Activated T-cell treated with anti-CD3 and anti-CD28 coated beads for 48 hours (primary cell): ENCODE data around the gene CHN2.

Experiments used
- DNase-seq: peaks from one replicate; pipeline ENCODE4 v3.0.0-alpha.2; 2020; ENCODE audit warnings: low read depth

The CHN2 gene

GRCh38 chr7:29471444-29472138 is 277.0 kb downstream of the CHN2 start:
- no peak for DNase-seq

GRCh38 chr7:29476916-29477315 is 282.3 kb downstream of the CHN2 start:
- DNase-seq: no peak

GRCh38 chr7:29478226-29478625 is 283.7 kb downstream of the CHN2 start:
- no peak for DNase-seq

- no peak for DNase-seq
Observed at GRCh38 chr7:29478687-29479240, 284.2 kb downstream of the CHN2 start.

GRCh38 chr7:29479301-29480200 is 285.0 kb downstream of the CHN2 start:
- DNase-seq: no peak

- no peak for DNase-seq
Observed at GRCh38 chr7:29480451-29480850, 285.9 kb downstream of the CHN2 start.

GRCh38 chr7:29480934-29481651 is 286.5 kb downstream of the CHN2 start:
- no peak for DNase-seq

- DNase-seq: no peak
Observed at GRCh38 chr7:29482056-29482455, 287.5 kb downstream of the CHN2 start.

- no peak for DNase-seq
Observed at GRCh38 chr7:29483219-29484104, 288.9 kb downstream of the CHN2 start.

GRCh38 chr7:29484280-29484679 is 289.7 kb downstream of the CHN2 start:
- DNase-seq: no peak

GRCh38 chr7:29485339-29486190 is 291.0 kb downstream of the CHN2 start:
- DNase-seq: no peak

GRCh38 chr7:29486191-29486700 is 291.7 kb downstream of the CHN2 start:
- no peak for DNase-seq

GRCh38 chr7:29487424-29487823 is 292.8 kb downstream of the CHN2 start:
- no peak for DNase-seq

GRCh38 chr7:29488203-29488970 is 293.8 kb downstream of the CHN2 start:
- no peak for DNase-seq

- DNase-seq: no peak
Observed at GRCh38 chr7:29488977-29489376, 294.4 kb downstream of the CHN2 start.

GRCh38 chr7:29490094-29490607 is 295.6 kb downstream of the CHN2 start:
- DNase-seq: no peak

GRCh38 chr7:29494350-29494749 is 299.8 kb downstream of the CHN2 start:
- DNase-seq: no peak

- DNase-seq: no peak
Observed at GRCh38 chr7:29495653-29496052, 301.1 kb downstream of the CHN2 start.

GRCh38 chr7:29496355-29497020 is 301.9 kb downstream of the CHN2 start:
- DNase-seq: no peak
